Smooth muscle cell (in vitro differentiated cells): ENCODE results near the gene C5orf22. TPM values are rescaled to one million over a fixed set of nuclear protein-coding genes. Genes with fewer than 3 reads are reported as not detected.

Experiments used
- DNase-seq: peaks from one replicate; lab custom pipeline; 2025; ENCODE audit not compliant: unreplicated experiment; lab: John Stamatoyannopoulos, UW
- H2AFZ ChIP-seq: fragments of 200-600 bp; sonication (generic); 2 replicates; pipeline ENCODE4 v1.6.0; 2016; ENCODE audit warnings: antibody characterized with exemption, low read depth, mild to moderate bottlenecking
- H3F3A ChIP-seq: fragments of 200-600 bp; sonication (generic); 2 replicates; pipeline ENCODE4 v1.6.0; 2017; ENCODE audit warnings: antibody characterized with exemption, low read depth
- H3K27ac ChIP-seq: fragments of 200-600 bp; sonication (generic); 2 replicates; pipeline ENCODE4 v1.5.1; 2016; ENCODE audit warnings: low read depth, mild to moderate bottlenecking
- H3K27me3 ChIP-seq: fragments of 200-600 bp; sonication (generic); 2 replicates; pipeline ENCODE4 v1.6.1; 2016; ENCODE audit warnings: low read depth, mild to moderate bottlenecking
- H3K36me3 ChIP-seq: fragments of 200-600 bp; sonication (generic); 2 replicates; pipeline ENCODE4 v1.5.1; 2016; ENCODE audit warnings: low read depth
- H3K4me1 ChIP-seq: fragments of 200-600 bp; sonication (generic); 2 replicates; pipeline ENCODE4 v1.5.1; 2016; ENCODE audit warnings: low read depth
- H3K4me2 ChIP-seq: fragments of 200-600 bp; sonication (generic); 2 replicates; pipeline ENCODE4 v1.6.0; 2016; ENCODE audit warnings: mild to moderate bottlenecking
- H3K4me3 ChIP-seq: fragments of 200-600 bp; sonication (generic); 2 replicates; pipeline ENCODE4 v1.5.1; 2016; ENCODE audit warnings: mild to moderate bottlenecking
- H3K79me2 ChIP-seq: fragments of 200-600 bp; sonication (generic); 2 replicates; pipeline ENCODE4 v1.6.0; 2016; ENCODE audit warnings: low read depth, mild to moderate bottlenecking
- H3K9ac ChIP-seq: fragments of 200-600 bp; sonication (generic); 2 replicates; pipeline ENCODE4 v1.6.0; 2016; ENCODE audit warnings: low read depth
- H3K9me3 ChIP-seq: fragments of 200-600 bp; sonication (generic); replicated peaks from 2 replicates; pipeline ENCODE4 v1.5.1; 2016; ENCODE audit warnings: low read depth
- H4K20me1 ChIP-seq: fragments of 200-600 bp; sonication (generic); 2 replicates; pipeline ENCODE4 v1.6.0; 2016; ENCODE audit warnings: low read depth
- CTCF ChIP-seq: fragments of 200-600 bp; sonication (generic); IDR thresholded peaks from 2 replicates; pipeline ENCODE4 v1.5.1; 2017; ENCODE audit warnings: borderline replicate concordance, mild to moderate bottlenecking, antibody characterized with exemption; ENCODE audit not compliant: insufficient read depth, poor library complexity, severe bottlenecking
- WGBS: methylation state at CpG from one replicate; pipeline ENCODE4 v1.1.7; 2016; ENCODE audit warnings: low lambda C conversion rate; 5-methylcytosine and 5-hydroxymethylcytosine counted together
- polyA plus RNA-seq: library from polyadenylated mRNA; unstranded; fragments of >200 nt; fragmentation: Nextera tagmentation; extraction: Ambion mirVana; gene quantifications from 2 replicates; pipeline ENCODE4 v1.2.1, GENCODE V29; 2016
- total RNA-seq: library from RNA; depleted of rRNA; stranded (reverse); fragments of >200 nt; gene quantifications from 2 replicates; pipeline ENCODE4 v1.2.3, GENCODE V29; 2014

C5orf22 gene
- total RNA-seq, result 20.5 and 22.0 TPM in 2 replicates
- polyA plus RNA-seq, result 17.0 and 17.6 TPM in 2 replicates

DNA sequence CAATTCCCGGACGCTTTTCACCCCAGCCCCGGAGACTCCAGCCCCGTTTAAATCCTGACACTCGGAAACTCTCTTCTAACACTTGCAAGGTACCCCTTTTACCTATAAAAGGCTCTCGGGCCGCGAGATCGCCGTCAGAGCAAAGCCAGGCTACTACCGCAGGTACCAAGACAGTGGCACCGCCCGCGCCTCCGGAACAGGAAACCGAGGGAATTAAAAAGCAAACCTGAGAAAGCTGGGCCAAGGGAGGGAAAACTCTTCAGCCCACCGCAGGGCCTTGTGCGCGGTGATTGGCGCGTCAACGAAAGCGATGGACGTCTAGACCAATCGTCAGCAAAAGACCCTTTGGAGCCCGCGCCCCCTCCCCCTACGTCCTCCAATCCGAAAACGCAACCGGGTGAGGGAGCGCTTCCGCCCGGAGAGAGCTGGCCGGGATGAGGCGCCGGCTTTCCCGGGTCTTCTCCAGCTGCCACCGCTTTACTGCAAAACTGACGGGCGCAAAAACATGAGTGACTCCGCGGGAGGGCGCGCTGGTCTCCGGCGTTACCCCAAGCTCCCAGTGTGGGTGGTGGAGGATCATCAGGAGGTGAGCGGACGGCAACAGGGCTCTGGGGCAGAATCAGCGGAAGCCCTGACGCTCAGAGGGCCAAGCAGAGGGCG, at the start of gene C5orf22, which contains the start of gene DROSHA:
TSS of gene C5orf22 (plus strand) at position 414 of the 660 bp plus-strand sequence. CDS start at position 506, 92 bp downstream.
TSS of gene DROSHA (minus strand) at position 206 of the 660 bp plus-strand sequence. CDS start 3,034 bp downstream, outside the sequence.
- peak within 1 kb of the TSS; percentile 69 for H3K9ac ChIP-seq
- H3K9me3 ChIP-seq, result no peaks in the 10 kb centered on the region
- peaks cover 16% of the 10 kb centered on the region for H3K4me1 ChIP-seq
- WGBS, result under 1% methylated on average over 52 of the region's 52 CpGs
- H3K4me3 ChIP-seq, result peak within 1 kb of the TSS; percentile 90
- H3K27me3 ChIP-seq, result no peaks in the 10 kb centered on the region
- peak within 1 kb of the TSS; percentile 96 for H2AFZ ChIP-seq
- peaks cover 46% of the 10 kb centered on the region for H3K79me2 ChIP-seq
- no peaks in the 10 kb centered on the region for H3F3A ChIP-seq
- H4K20me1 ChIP-seq, result peaks cover 11% of the 10 kb centered on the region
- no peak for TF ChIP-seq CTCF
- DNase-seq, result peak; percentile 81
- peak within 1 kb of the TSS; percentile 94 for H3K4me2 ChIP-seq
- H3K36me3 ChIP-seq, result peaks cover 26% of the 10 kb centered on the region
- peak within 1 kb of the TSS; percentile 47 for H3K27ac ChIP-seq

- Histone ChIP-seq H3K4me3 (no peak overlapping the region), H2AFZ (no peak overlapping the region), H3K36me3 (peaks cover 5% of the 10 kb centered on the region), H4K20me1 (no peaks in the 10 kb centered on the region), H3K9me3 (no peaks in the 10 kb centered on the region), H3K9ac (no peak overlapping the region), H3K27me3 (no peaks in the 10 kb centered on the region), H3K4me1 (no peaks in the 10 kb centered on the region), H3K27ac (no peak overlapping the region), H3F3A (no peaks in the 10 kb centered on the region), H3K79me2 (no peaks in the 10 kb centered on the region), H3K4me2 (no peak overlapping the region)
- no peak for TF ChIP-seq CTCF
- no peak for DNase-seq
- 93% methylated on average over 7 of the region's 7 CpGs for WGBS
These were observed 46.5 kb upstream of the C5orf22 start for GRCh38 chr5:31485376-31486207.

DNA sequence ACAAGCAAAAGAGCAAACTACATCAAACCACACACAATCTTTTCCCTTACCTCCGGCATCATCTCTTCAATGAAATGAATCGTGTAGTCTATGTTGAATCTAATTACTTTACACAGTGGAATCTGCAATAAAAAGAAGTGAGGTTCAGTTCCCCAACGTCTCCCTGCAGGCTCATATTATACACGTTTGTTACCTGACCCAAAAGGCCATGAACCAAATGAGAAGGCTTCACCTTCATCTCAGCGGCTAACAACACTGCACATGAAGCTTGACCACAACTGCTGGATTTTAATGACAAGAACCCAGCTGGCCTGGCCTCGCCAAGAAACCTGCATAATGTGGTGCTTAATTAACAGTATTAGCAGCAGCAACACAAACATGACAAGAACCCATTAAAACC, 45.7 kb upstream of the C5orf22 start:
- Histone ChIP-seq H3K36me3 (peaks cover 5% of the 10 kb centered on the region), H3K9ac (no peak overlapping the region)
- WGBS, result 97% methylated on average over 6 of the region's 6 CpGs

More for the DNA sequence above, 45.7 kb upstream of the C5orf22 start:
- no peaks in the 10 kb centered on the region for H3K27me3 ChIP-seq
- no peaks in the 10 kb centered on the region for H3K79me2 ChIP-seq
- no peak overlapping the region for H3K4me3 ChIP-seq
- DNase-seq, result no peak
- H3K4me1 ChIP-seq, result no peaks in the 10 kb centered on the region
- no peak for TF ChIP-seq CTCF
- no peak overlapping the region for H2AFZ ChIP-seq
- H3K4me2 ChIP-seq, result no peak overlapping the region
- H4K20me1 ChIP-seq, result no peaks in the 10 kb centered on the region
- H3F3A ChIP-seq, result no peaks in the 10 kb centered on the region
- no peak overlapping the region for H3K27ac ChIP-seq
- no peaks in the 10 kb centered on the region for H3K9me3 ChIP-seq
